H9 (cell line): ENCODE results near the gene DGKE. TPM values are rescaled to one million over a fixed set of nuclear protein-coding genes. Genes with fewer than 3 reads are reported as not detected.

Source experiments
- DNase-seq: peaks from one replicate; pipeline ENCODE4 v3.0.0-alpha.2; 2017
- H2AFZ ChIP-seq: one replicate; pipeline ENCODE4 v1.6.1; 2013; ENCODE audit warnings: mild to moderate bottlenecking, low read length, control low read depth, moderate library complexity
- H2AK5ac ChIP-seq: 2 replicates; pipeline ENCODE4 v1.6.1; 2013; ENCODE audit warnings: low read length, control low read depth, mixed read lengths; ENCODE audit not compliant: insufficient read length
- H2BK120ac ChIP-seq: one replicate; pipeline ENCODE4 v1.6.1; 2013; ENCODE audit warnings: low read depth, mild to moderate bottlenecking, low read length, control low read depth, inconsistent platforms; ENCODE audit not compliant: poor library complexity, severe bottlenecking
- H2BK12ac ChIP-seq: 2 replicates; pipeline ENCODE4 v1.6.1; 2013; ENCODE audit warnings: low read length, control low read depth, mixed read lengths, low read depth; ENCODE audit not compliant: insufficient read length
- H2BK15ac ChIP-seq: 2 replicates; pipeline ENCODE4 v1.6.1; 2013; ENCODE audit warnings: low read depth, low read length, control low read depth
- H2BK20ac ChIP-seq: one replicate; pipeline ENCODE4 v1.6.1; 2013; ENCODE audit warnings: low read depth, mild to moderate bottlenecking, low read length, control low read depth, inconsistent platforms; ENCODE audit not compliant: poor library complexity, severe bottlenecking
- H2BK5ac ChIP-seq: 2 replicates; pipeline ENCODE4 v1.6.1; 2013; ENCODE audit warnings: low read length, control low read depth, mixed read lengths; ENCODE audit not compliant: insufficient read length
- H3K14ac ChIP-seq: 2 replicates; pipeline ENCODE4 v1.6.1; 2013; ENCODE audit warnings: low read length, control low read depth; ENCODE audit not compliant: insufficient read depth
- H3K18ac ChIP-seq: 2 replicates; pipeline ENCODE4 v1.6.1; 2013; ENCODE audit warnings: low read depth, mild to moderate bottlenecking, mixed read lengths, low read length, control low read depth; ENCODE audit not compliant: insufficient read length
- H3K23ac ChIP-seq: 2 replicates; pipeline ENCODE4 v1.6.1; 2013; ENCODE audit warnings: low read length, control low read depth, mixed read lengths, low read depth; ENCODE audit not compliant: insufficient read length
- H3K23me2 ChIP-seq: 2 replicates; pipeline ENCODE4 v1.6.1; 2013; ENCODE audit warnings: low read depth, mild to moderate bottlenecking, mixed read lengths, low read length, control low read depth; ENCODE audit not compliant: insufficient read length, poor library complexity, severe bottlenecking
- H3K27ac ChIP-seq: 2 replicates; pipeline ENCODE4 v1.5.1; 2013; ENCODE audit warnings: low read length, control low read depth, mixed read lengths, low read depth; ENCODE audit not compliant: insufficient read length
- H3K27me3 ChIP-seq: 2 replicates; pipeline ENCODE4 v1.6.1; 2013; ENCODE audit warnings: low read length, control low read depth, inconsistent platforms; ENCODE audit not compliant: insufficient read depth
- H3K4ac ChIP-seq: 2 replicates; pipeline ENCODE4 v1.6.1; 2013; ENCODE audit warnings: low read depth, mild to moderate bottlenecking, control low read depth, inconsistent platforms, low read length, moderate library complexity
- H3K4me1 ChIP-seq: 2 replicates; pipeline ENCODE4 v1.6.1; 2013; ENCODE audit warnings: low read length, control low read depth, inconsistent platforms; ENCODE audit not compliant: insufficient read depth
- H3K4me2 ChIP-seq: 2 replicates; pipeline ENCODE4 v1.6.1; 2013; ENCODE audit warnings: low read length, control low read depth, mixed read lengths; ENCODE audit not compliant: insufficient read length, insufficient read depth
- H3K56ac ChIP-seq: 2 replicates; pipeline ENCODE4 v1.6.1; 2013; ENCODE audit warnings: low read depth, mild to moderate bottlenecking, mixed read lengths, low read length, control low read depth; ENCODE audit not compliant: insufficient read length
- H3K79me1 ChIP-seq: 2 replicates; pipeline ENCODE4 v1.6.1; 2013; ENCODE audit warnings: low read depth, mild to moderate bottlenecking, moderate library complexity, low read length, control low read depth, inconsistent platforms; ENCODE audit not compliant: insufficient read depth, poor library complexity, severe bottlenecking
- H3K79me2 ChIP-seq: 2 replicates; pipeline ENCODE4 v1.6.1; 2013; ENCODE audit warnings: low read length, control low read depth, inconsistent platforms; ENCODE audit not compliant: insufficient read depth
- H3K9ac ChIP-seq: 2 replicates; pipeline ENCODE4 v1.6.1; 2013; ENCODE audit warnings: low read length, control low read depth, mixed read lengths; ENCODE audit not compliant: insufficient read length; ENCODE audit errors: extremely low read depth
- H3K9me3 ChIP-seq: one replicate; pipeline ENCODE4 v1.6.1; 2013; ENCODE audit warnings: low read depth, low read length, inconsistent platforms; ENCODE audit not compliant: control insufficient read depth
- H3T11ph ChIP-seq: one replicate; pipeline ENCODE4 v1.6.1; 2013; ENCODE audit warnings: mild to moderate bottlenecking, low read length, control low read depth, inconsistent platforms
- H4K20me1 ChIP-seq: one replicate; pipeline ENCODE4 v1.6.1; 2013; ENCODE audit not compliant: control insufficient read depth, insufficient read length, insufficient read depth
- H4K5ac ChIP-seq: 2 replicates; pipeline ENCODE4 v1.6.1; 2013; ENCODE audit warnings: low read depth, mild to moderate bottlenecking, mixed read lengths, low read length, control low read depth; ENCODE audit not compliant: insufficient read length
- H4K8ac ChIP-seq: replicated peaks from 2 replicates; pipeline ENCODE4 v1.6.1; 2013; ENCODE audit warnings: low read length, control low read depth, mixed read lengths, low read depth; ENCODE audit not compliant: insufficient read length
- H4K91ac ChIP-seq: 2 replicates; pipeline ENCODE4 v1.6.1; 2013; ENCODE audit warnings: low read depth, mild to moderate bottlenecking, moderate library complexity, mixed read lengths, low read length, control low read depth; ENCODE audit not compliant: insufficient read length
- H3K27ac Mint-ChIP-seq, 3 experiments: 2 replicates in 2 of 3; 3 replicates in 1 of 3; pipeline ENCODE4 v1.8.0; 2020 to 2021; ENCODE audit warnings: mixed read lengths in 3 of 3, mild to moderate bottlenecking in 1 of 3, moderate library complexity in 1 of 3
- H3K27me3 Mint-ChIP-seq: 2 replicates; pipeline ENCODE4 v1.8.0; 2021; ENCODE audit warnings: low read depth, mild to moderate bottlenecking, moderate library complexity, mixed read lengths
- H3K36me3 Mint-ChIP-seq, 3 experiments: 2 replicates in 2 of 3; 3 replicates in 1 of 3; pipeline ENCODE4 v1.8.0; 2020 to 2021; ENCODE audit warnings: low read depth in 3 of 3, mixed read lengths in 3 of 3; ENCODE audit not compliant: insufficient read depth in 1 of 3
- H3K4me1 Mint-ChIP-seq, 2 experiments: 2 replicates each; pipeline ENCODE4 v1.8.0; 2020; ENCODE audit warnings: mixed read lengths in 2 of 2
- H3K4me3 Mint-ChIP-seq, 2 experiments: 2 replicates in 1 of 2; 3 replicates in 1 of 2; pipeline ENCODE4 v1.8.0; 2020 to 2021; ENCODE audit warnings: mild to moderate bottlenecking in 2 of 2, mixed read lengths in 2 of 2, moderate library complexity in 1 of 2
- H3K9me3 Mint-ChIP-seq, 2 experiments: 2 replicates in 1 of 2; 3 replicates in 1 of 2; pipeline ENCODE4 v1.8.0; 2020; ENCODE audit warnings: mild to moderate bottlenecking in 2 of 2, mixed read lengths in 2 of 2, moderate library complexity in 1 of 2
- total RNA-seq: library from RNA; stranded (reverse); gene quantifications from 2 replicates; pipeline ENCODE4 v1.2.1, GENCODE V29; 2021
- TF ChIP-seq, protein P1 (sequence below): fragments of 200-600 bp; sonication (generic); conservative IDR thresholded peaks from 3 replicates; pipeline ENCODE4 v1.8.0; 2021; ENCODE audit warnings: antibody characterized with exemption, mild to moderate bottlenecking

Gene DGKE
- total RNA-seq, 1 experiment from 2014 or later, result 4.9 TPM

DNA sequence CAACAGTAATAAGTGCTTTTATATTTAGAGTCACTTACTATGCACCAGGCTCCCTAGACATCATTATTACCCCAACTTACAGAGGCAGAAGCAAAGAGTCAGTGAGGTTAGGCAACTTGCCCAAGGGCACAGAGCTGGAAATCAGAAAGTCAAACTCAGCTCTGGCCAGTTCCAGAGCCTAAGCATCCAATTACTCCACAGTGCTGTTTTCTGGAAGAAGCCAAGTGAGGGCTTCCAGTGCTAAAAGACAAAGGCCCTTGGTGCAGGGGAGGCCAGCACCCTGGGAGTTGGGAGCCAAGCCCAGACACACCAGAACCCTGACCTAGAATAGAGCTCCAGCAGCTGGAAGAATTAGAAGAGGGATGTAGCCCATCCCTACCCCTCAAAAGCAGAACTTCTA is 40.4 kb upstream of the DGKE start:
- Histone ChIP-seq H3K79me2 (no peaks in the 10 kb centered on the region), H3K14ac (no peak overlapping the region), H4K5ac (no peak overlapping the region), H3K27ac (no peak overlapping the region), H3K4ac (no peak overlapping the region), H3K23me2 (no peaks in the 10 kb centered on the region), H4K8ac (no peak overlapping the region), H2BK12ac (no peak overlapping the region), H2AK5ac (no peak overlapping the region), H3K23ac (no peak overlapping the region), H2AFZ (no peak overlapping the region), H2BK5ac (no peak overlapping the region), H3K79me1 (no peaks in the 10 kb centered on the region), H3K9ac (no peak overlapping the region), H3K18ac (no peak overlapping the region), H3K56ac (no peak overlapping the region), H2BK15ac (no peak overlapping the region), H2BK20ac (no peak overlapping the region), H2BK120ac (no peak overlapping the region), H4K20me1 (no peaks in the 10 kb centered on the region), H3K9me3 (no peaks in the 10 kb centered on the region), H3K4me2 (no peak overlapping the region), H4K91ac (no peak overlapping the region), H3T11ph (no peak overlapping the region), H3K27me3 (no peaks in the 10 kb centered on the region), H3K4me1 (no peaks in the 10 kb centered on the region)
- DNase-seq, result no peak
- Mint-ChIP-seq H3K36me3 (peaks cover 4 to 10% (median 6%) of the 10 kb centered on the region in 3 experiments; a peak in 6 of 7 replicates), H3K4me1 (peaks cover 0 to 4% of the 10 kb centered on the region in 2 experiments; a peak in 2 of 4 replicates), H3K27ac (no peak overlapping the region), H3K4me3 (no peak overlapping the region), H3K27me3 (peaks cover 5% of the 10 kb centered on the region), H3K9me3 (peaks cover 6% of the 10 kb centered on the region in 2 experiments; a peak in 4 of 5 replicates)
- TF ChIP-seq, protein P1, sequence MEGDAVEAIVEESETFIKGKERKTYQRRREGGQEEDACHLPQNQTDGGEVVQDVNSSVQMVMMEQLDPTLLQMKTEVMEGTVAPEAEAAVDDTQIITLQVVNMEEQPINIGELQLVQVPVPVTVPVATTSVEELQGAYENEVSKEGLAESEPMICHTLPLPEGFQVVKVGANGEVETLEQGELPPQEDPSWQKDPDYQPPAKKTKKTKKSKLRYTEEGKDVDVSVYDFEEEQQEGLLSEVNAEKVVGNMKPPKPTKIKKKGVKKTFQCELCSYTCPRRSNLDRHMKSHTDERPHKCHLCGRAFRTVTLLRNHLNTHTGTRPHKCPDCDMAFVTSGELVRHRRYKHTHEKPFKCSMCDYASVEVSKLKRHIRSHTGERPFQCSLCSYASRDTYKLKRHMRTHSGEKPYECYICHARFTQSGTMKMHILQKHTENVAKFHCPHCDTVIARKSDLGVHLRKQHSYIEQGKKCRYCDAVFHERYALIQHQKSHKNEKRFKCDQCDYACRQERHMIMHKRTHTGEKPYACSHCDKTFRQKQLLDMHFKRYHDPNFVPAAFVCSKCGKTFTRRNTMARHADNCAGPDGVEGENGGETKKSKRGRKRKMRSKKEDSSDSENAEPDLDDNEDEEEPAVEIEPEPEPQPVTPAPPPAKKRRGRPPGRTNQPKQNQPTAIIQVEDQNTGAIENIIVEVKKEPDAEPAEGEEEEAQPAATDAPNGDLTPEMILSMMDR, result no peak
